Measurements from ENCODE around the gene NAP1L5.

NAP1L5 gene

DNA sequence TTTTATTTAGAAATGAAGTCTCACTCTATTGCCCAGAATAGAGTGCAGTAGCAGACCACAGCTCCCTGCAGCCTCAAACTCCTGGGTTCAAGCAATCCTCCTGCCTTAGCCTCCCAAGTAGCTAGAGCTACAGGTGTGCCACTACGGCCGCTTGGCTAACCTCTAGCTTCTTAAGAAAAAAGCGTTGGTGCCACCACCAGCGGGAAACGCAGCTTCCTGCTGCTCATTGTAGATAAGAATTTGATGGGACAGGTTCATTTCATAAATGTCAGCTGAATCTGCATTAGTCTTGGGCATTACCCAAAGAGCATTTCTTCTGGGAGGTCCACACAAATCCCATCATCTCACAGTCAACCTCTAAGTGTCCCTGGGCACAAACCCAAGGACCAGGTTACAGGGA lies 33.2 kb upstream of the NAP1L5 start:
- CTCF ChIA-PET: interaction anchor here (0.6 kb wide), 1 partner anchor 169 kb away, joined by 5 read pairs; no protein-coding TSS in a partner anchor
- Histone ChIP-seq H3K36me3 (ENCODE audit: control insufficient read depth in 2 of 2, insufficient read depth in 1 of 2, low read length in 2 of 2) (peaks cover 0 to 50% of the 10 kb centered on the region in 2 experiments), H3K4me3 (ENCODE audit: low read depth, low read length) (no peak overlapping the region), H3K4me1 (ENCODE audit: control insufficient read depth, insufficient read depth, low read length) (no peaks in the 10 kb centered on the region), H3K27ac (ENCODE audit: extremely low read depth, low read depth, low read length) (no peak overlapping the region), H3K9me3 (ENCODE audit: control insufficient read depth, insufficient read depth, low read depth, low read length) (no peaks in the 10 kb centered on the region)
- TF ChIP-seq REST (tag by site-specific recombination; IDR thresholded peaks at IDR 0.05) (no peak), KLF16 (tag by site-specific recombination; IDR thresholded peaks at IDR 0.05) (no peak), GFI1B (tag by site-specific recombination; IDR thresholded peaks at IDR 0.05) (no peak), TCF7L2 (IDR thresholded peaks at IDR 0.05; ENCODE audit: borderline replicate concordance, low read depth, low read length) (no peak), ZNF391 (tag by site-specific recombination; IDR thresholded peaks at IDR 0.05; ENCODE audit: borderline replicate concordance, low read depth) (no peak), ZBTB8A (tag by site-specific recombination; IDR thresholded peaks at IDR 0.05) (no peak), ZNF416 (tag by site-specific recombination; IDR thresholded peaks at IDR 0.05) (no peak)
- TF ChIP-seq, protein P1, sequence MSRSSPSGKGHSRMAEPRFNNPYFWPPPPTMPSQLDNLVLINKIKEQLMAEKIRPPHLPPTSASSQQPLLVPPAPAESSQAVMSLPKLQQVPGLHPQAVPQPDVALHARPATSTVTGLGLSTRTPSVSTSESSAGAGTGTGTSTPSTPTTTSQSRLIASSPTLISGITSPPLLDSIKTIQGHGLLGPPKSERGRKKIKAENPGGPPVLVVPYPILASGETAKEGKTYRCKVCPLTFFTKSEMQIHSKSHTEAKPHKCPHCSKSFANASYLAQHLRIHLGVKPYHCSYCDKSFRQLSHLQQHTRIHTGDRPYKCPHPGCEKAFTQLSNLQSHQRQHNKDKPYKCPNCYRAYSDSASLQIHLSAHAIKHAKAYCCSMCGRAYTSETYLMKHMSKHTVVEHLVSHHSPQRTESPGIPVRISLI (tag by site-specific recombination; IDR thresholded peaks at IDR 0.05): no peak
- POLR2A ChIA-PET: no interaction called here

GRCh38 chr4:88729146-88729760 lies 31.6 kb upstream of the NAP1L5 start:
- Histone ChIP-seq H3K27ac (ENCODE audit: extremely low read depth, low read depth, low read length) (no peak overlapping the region), H3K36me3 (ENCODE audit: control insufficient read depth in 2 of 2, insufficient read depth in 1 of 2, low read length in 2 of 2) (peaks cover 0 to 44% of the 10 kb centered on the region in 2 experiments), H3K9me3 (ENCODE audit: control insufficient read depth, insufficient read depth, low read depth, low read length) (no peaks in the 10 kb centered on the region), H3K4me3 (ENCODE audit: low read depth, low read length) (no peak overlapping the region), H3K4me1 (ENCODE audit: control insufficient read depth, insufficient read depth, low read length) (no peaks in the 10 kb centered on the region)
- TF ChIP-seq SP2 (tag by site-specific recombination; IDR thresholded peaks at IDR 0.05) (no peak), ZNF692 (tag by site-specific recombination; IDR thresholded peaks at IDR 0.05) (no peak)
- TF ChIP-seq, protein P2, sequence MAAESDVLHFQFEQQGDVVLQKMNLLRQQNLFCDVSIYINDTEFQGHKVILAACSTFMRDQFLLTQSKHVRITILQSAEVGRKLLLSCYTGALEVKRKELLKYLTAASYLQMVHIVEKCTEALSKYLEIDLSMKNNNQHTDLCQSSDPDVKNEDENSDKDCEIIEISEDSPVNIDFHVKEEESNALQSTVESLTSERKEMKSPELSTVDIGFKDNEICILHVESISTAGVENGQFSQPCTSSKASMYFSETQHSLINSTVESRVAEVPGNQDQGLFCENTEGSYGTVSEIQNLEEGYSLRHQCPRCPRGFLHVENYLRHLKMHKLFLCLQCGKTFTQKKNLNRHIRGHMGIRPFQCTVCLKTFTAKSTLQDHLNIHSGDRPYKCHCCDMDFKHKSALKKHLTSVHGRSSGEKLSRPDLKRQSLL (tag by site-specific recombination; IDR thresholded peaks at IDR 0.05): no peak
- ChIA-PET POLR2A (no interaction called here), CTCF (no interaction called here)

- ChIA-PET POLR2A (no interaction called here), CTCF (no interaction called here)
- Histone ChIP-seq H3K4me1 (ENCODE audit: control insufficient read depth, insufficient read depth, low read length) (no peaks in the 10 kb centered on the region), H3K4me3 (ENCODE audit: low read depth, low read length) (no peak overlapping the region), H3K36me3 (ENCODE audit: control insufficient read depth in 2 of 2, insufficient read depth in 1 of 2, low read length in 2 of 2) (peaks cover 0 to 48% of the 10 kb centered on the region in 2 experiments), H3K9me3 (ENCODE audit: control insufficient read depth, insufficient read depth, low read depth, low read length) (no peaks in the 10 kb centered on the region), H3K27ac (ENCODE audit: extremely low read depth, low read depth, low read length) (no peak overlapping the region)
- no peak for TF ChIP-seq SP7 (tag by site-specific recombination; IDR thresholded peaks at IDR 0.05)
- TF ChIP-seq, protein P1 (tag by site-specific recombination; IDR thresholded peaks at IDR 0.05): no peak
- TF ChIP-seq REPIN1 (tag by site-specific recombination; IDR thresholded peaks at IDR 0.05; ENCODE audit: low read depth): no peak
- TF ChIP-seq ZNF514 (tag by site-specific recombination; IDR thresholded peaks at IDR 0.05): no peak
- no peak for TF ChIP-seq SCRT1 (tag by site-specific recombination; IDR thresholded peaks at IDR 0.05; ENCODE audit: borderline replicate concordance)
- no peak for TF ChIP-seq ZNF157 (tag by site-specific recombination; IDR thresholded peaks at IDR 0.05)
- TF ChIP-seq ZNF488 (tag by site-specific recombination; IDR thresholded peaks at IDR 0.05): no peak
- no peak for TF ChIP-seq ZNF114 (tag by site-specific recombination; IDR thresholded peaks at IDR 0.05)
- no peak for TF ChIP-seq MEIS1 (CRISPR knock-in tag; IDR thresholded peaks at IDR 0.05; ENCODE audit: borderline replicate concordance)
Observed at GRCh38 chr4:88728146-88728545, 30.5 kb upstream of the NAP1L5 start.
